GM19438 (cell line): ENCODE data around the gene FBXO45.
"Not testable (repeated sequence)": the region's sequence is repeated elsewhere in the genome, so short reads cannot be mapped to it uniquely, and the experiment has no call there.

ENCODE experiments used
- ATAC-seq: cut with Tn5 transposase; IDR thresholded peaks from one replicate; pipeline ENCODE4 v1.9.1; 2021; ENCODE audit warnings: low read depth; ENCODE audit not compliant: unreplicated experiment

Gene FBXO45

GRCh38 chr3:196568246-196569002 lies at the start of gene FBXO45, which contains the start of gene WDR53:
TSS of gene FBXO45 (plus strand) at chr3:196568660. CDS start at chr3:196568985, 325 bp downstream.
TSS of gene WDR53 (minus strand) at chr3:196568554. CDS start at chr3:196561475, 7,079 bp downstream.
- ATAC-seq: peak; percentile 89

DNA sequence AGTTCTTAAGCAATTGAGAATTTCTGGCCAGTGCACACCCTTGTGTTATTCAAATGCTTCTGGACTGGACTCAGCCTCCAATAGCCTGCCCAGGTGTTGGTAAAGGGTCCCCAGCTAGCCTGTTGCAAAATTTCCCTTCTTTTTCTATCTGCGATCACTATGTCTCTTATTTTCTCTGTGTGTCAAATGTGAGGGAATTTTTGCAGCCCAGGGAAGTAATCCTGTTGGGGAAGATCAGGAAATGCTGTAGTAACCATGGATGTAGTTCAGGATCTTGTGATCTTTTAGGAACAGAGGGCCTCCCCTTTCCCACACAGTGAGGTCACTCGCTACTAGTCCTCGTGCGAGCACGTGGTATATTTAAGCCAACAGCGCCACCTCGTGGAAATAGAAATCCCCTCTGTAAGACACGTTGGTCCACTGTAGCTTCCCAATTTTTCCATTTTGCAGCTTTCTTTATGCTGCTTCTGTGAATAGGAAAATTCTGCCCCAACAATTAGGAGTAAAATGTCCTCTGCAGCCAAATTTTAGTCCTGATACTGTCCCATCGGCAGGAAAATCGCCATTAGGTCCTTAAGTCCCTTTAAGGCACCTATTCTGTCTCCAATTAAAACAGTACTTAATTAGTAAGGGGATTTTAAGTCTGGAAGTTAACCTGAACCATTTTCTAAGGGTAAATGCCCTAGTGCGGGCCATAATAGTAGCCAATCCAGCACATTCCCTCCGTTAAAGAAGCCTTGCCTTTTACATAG lies 49.3 kb upstream of the FBXO45 start:
- no peak for ATAC-seq

DNA sequence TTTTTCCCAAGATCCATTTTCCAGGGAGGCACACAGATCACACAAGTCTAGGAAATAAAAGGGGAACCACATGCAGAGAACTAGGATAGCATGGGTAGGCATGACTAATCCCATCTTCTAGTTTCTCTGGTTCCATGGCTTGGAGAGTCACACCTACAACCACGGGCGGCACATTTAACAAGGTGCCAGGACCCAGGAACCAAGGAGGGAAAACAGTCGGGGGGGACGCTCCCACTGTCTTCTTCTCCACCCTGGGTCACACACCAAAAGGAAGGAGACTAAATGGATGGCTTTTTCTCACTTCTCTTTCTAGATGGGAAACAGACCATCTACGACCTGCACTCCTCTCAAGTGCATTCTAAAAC lies 48.8 kb upstream of the FBXO45 start:
- no peak for ATAC-seq

DNA sequence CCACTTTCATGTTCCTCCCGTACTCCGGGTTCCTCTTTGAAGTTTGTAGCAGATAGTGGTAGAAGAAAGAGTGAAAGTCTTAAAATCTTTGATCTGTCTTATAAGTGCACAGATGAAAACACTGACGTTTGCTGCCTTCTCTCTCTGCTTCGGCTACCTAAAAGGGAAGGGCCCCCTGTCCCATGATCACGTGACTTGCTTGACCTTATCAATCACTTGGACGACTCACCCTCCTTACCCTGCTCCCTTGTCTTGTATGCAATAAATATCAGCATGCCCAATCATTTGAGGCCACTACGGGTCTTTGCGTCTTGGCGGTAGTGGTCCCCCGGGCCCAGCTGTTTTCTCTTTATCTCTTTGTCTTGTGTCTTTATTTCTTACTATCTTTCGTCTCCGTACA lies 47.2 kb upstream of the FBXO45 start:
- ATAC-seq: not testable (repeated sequence)

- no peak for ATAC-seq
Observed at GRCh38 chr3:196523841-196524240, 44.6 kb upstream of the FBXO45 start.

- ATAC-seq: no peak
Observed at GRCh38 chr3:196524527-196524926, 43.9 kb upstream of the FBXO45 start.

DNA sequence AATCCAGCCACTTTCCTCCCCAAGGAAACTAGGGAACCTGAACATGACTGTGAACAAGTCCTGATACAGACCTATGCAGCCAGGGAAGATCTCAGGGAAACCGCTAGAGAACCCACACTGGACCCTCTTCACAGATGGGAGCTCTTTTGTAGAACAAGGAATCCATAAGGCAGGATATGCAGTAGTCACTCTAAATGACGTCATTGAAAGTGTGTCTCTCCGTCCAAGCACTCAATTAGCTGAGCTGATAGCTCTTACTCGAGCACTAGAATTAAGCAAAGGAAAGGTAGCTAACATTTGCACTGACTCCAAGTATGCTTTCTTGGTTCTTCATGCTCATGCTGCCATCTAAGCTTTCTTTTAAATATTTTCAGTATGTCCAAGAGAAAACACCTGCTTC lies 43.3 kb upstream of the FBXO45 start:
- ATAC-seq: no peak

- ATAC-seq: peak; percentile 61
Observed at GRCh38 chr3:196528639-196529233, 39.7 kb upstream of the FBXO45 start.

- ATAC-seq: no peak
Observed at GRCh38 chr3:196531418-196531817, 37.0 kb upstream of the FBXO45 start.

GRCh38 chr3:196533260-196533681 lies 35.2 kb upstream of the FBXO45 start:
- no peak for ATAC-seq

- no peak for ATAC-seq
Observed at GRCh38 chr3:196537319-196537984, 31.0 kb upstream of the FBXO45 start.

GRCh38 chr3:196541684-196542445 lies 26.6 kb upstream of the FBXO45 start:
- no peak for ATAC-seq

GRCh38 chr3:196544491-196544992 lies 23.9 kb upstream of the FBXO45 start:
- no peak for ATAC-seq

DNA sequence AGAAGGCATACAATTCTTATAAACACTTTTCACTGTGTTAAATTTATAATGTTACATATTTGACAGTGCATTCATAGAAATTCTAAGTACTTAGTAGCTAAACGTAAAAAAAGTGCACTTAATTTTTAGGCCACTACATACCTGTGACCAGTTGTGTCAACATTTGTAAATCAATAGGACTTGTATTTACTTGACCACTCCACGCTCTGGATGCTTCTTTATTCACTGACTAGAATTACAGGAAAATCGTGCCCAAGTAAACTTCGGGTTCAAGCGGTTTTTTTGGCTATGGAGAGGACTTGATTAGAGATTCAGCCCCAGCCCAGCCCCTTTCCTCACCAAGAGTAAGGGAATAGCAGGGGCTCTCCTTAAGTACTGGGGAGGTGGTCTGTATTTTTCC lies 21.9 kb upstream of the FBXO45 start:
- no peak for ATAC-seq

GRCh38 chr3:196547067-196547466 lies 21.4 kb upstream of the FBXO45 start:
- no peak for ATAC-seq

- not testable (repeated sequence) for ATAC-seq
Observed at GRCh38 chr3:196549312-196549711, 19.1 kb upstream of the FBXO45 start.

DNA sequence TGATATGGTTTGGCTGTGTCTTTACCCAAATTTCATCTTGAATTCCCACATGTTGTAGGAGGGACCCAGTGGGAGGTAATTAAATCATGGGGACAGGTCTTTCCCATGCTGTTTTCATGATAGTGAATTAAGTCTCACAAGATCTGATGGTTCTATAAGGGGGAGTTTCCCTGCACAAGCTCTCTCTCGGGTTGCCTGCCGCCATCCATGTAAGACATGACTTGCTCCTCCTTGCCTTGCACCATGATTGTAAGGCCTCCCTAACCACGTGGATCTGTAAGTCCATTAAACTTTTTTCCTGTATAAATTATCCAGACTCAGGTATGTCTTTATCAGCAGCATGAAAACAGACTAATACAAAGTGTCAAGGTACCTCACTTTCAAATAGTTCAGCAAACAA lies 18.3 kb upstream of the FBXO45 start:
- not testable (repeated sequence) for ATAC-seq

DNA sequence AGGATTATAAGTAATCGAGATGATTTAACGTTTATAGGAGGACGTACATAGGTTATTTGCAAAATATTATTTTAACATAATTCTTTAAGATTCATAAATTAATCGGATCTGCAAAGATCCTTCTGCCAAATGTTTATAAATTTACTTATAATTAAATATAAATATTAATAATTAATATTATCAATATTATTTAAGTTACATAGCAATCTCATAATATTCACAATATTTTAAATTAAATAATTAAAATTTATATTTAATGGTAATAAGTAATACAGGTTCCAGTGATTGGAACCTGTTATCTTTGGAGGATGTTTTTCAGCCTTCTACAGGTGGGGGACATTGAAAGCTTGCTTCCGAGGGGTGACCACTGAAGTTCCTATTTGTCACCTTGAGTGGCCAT lies 16.2 kb upstream of the FBXO45 start:
- ATAC-seq: no peak

GRCh38 chr3:196553551-196553950 lies 14.9 kb upstream of the FBXO45 start:
- no peak for ATAC-seq

GRCh38 chr3:196554205-196554604 lies 14.3 kb upstream of the FBXO45 start:
- no peak for ATAC-seq
